Keratinocyte (primary cell): ENCODE measurements around the gene SLC25A39. TPM values are rescaled to one million over a fixed set of nuclear protein-coding genes. Genes with fewer than 3 reads are reported as not detected.

Experiments used
- DNase-seq: peaks from one replicate; pipeline ENCODE4 v3.0.0-alpha.2; 2011; ENCODE audit warnings: low read depth, missing footprints, low spot score
- FAIRE-seq: peaks from 2 replicates; lab custom pipeline; 2011; peaks lifted over from hg19 to GRCh38; lab: Jason Lieb, UNC
- H2AFZ ChIP-seq: 2 replicates; pipeline ENCODE4 v1.6.0; 2012; ENCODE audit warnings: low read length, control low read depth, inconsistent platforms; ENCODE audit not compliant: control insufficient read depth
- H3K27ac ChIP-seq: 2 replicates; pipeline ENCODE4 v1.5.1; 2011; ENCODE audit warnings: low read length; ENCODE audit not compliant: control insufficient read depth, insufficient read depth
- H3K27me3 ChIP-seq: 3 replicates; pipeline ENCODE4 v1.6.0; 2011; ENCODE audit warnings: low read length; ENCODE audit not compliant: control insufficient read depth, insufficient read depth; ENCODE audit errors: extremely low read depth
- H3K36me3 ChIP-seq, 2 experiments: 2 replicates in 1 of 2; 3 replicates in 1 of 2; pipeline ENCODE4 v1.5.1; 2011; ENCODE audit warnings: low read length in 2 of 2, mild to moderate bottlenecking in 1 of 2; ENCODE audit not compliant: control insufficient read depth in 2 of 2, insufficient read depth in 2 of 2; ENCODE audit errors: extremely low read depth in 1 of 2
- H3K4me1 ChIP-seq: 3 replicates; pipeline ENCODE4 v1.5.1; 2011; ENCODE audit warnings: low read length; ENCODE audit not compliant: control insufficient read depth, insufficient read depth; ENCODE audit errors: extremely low read depth
- H3K4me2 ChIP-seq: 3 replicates; pipeline ENCODE4 v1.6.0; 2011; ENCODE audit warnings: low read depth, low read length; ENCODE audit not compliant: control insufficient read depth, insufficient read depth; ENCODE audit errors: extremely low read depth
- H3K4me3 ChIP-seq, 3 experiments: fragments of 200-600 bp in 1 of 3; sonication (generic) in 1 of 3; 2 replicates in 2 of 3; 3 replicates in 1 of 3; pipeline ENCODE4 v1.5.1; 2011 to 2016; ENCODE audit warnings: low read length in 3 of 3, mild to moderate bottlenecking in 3 of 3, control low read depth in 2 of 3, inconsistent platforms in 1 of 3, low read depth in 1 of 3, mixed read lengths in 1 of 3, mixed run types in 1 of 3, moderate library complexity in 1 of 3; ENCODE audit not compliant: control insufficient read depth in 2 of 3, insufficient read depth in 2 of 3; ENCODE audit errors: extremely low read depth in 1 of 3
- H3K79me2 ChIP-seq: 2 replicates; pipeline ENCODE4 v1.6.0; 2012; ENCODE audit warnings: low read length; ENCODE audit not compliant: control insufficient read depth, insufficient read depth
- H3K9ac ChIP-seq: 3 replicates; pipeline ENCODE4 v1.6.0; 2011; ENCODE audit warnings: low read length; ENCODE audit not compliant: control insufficient read depth, insufficient read depth; ENCODE audit errors: extremely low read depth
- H3K9me1 ChIP-seq: 3 replicates; pipeline ENCODE4 v1.6.0; 2011; ENCODE audit warnings: low read length; ENCODE audit not compliant: control insufficient read depth, insufficient read depth; ENCODE audit errors: extremely low read depth
- H3K9me3 ChIP-seq: 2 replicates; pipeline ENCODE4 v1.5.1; 2012; ENCODE audit warnings: low read depth, low read length; ENCODE audit not compliant: control insufficient read depth
- H4K20me1 ChIP-seq: 3 replicates; pipeline ENCODE4 v1.6.0; 2011; ENCODE audit warnings: low read length; ENCODE audit not compliant: control insufficient read depth, insufficient read depth; ENCODE audit errors: extremely low read depth
- EZH2 ChIP-seq: IDR thresholded peaks from one replicate; pipeline ENCODE4 v1.6.1; 2012; ENCODE audit warnings: inconsistent platforms, mild to moderate bottlenecking, low read length, moderate library complexity
- dilution Hi-C: fragments of 300-500 bp; cut with MboI; formaldehyde crosslinking; loops from one replicate; pipeline ENCODE4 v1.7.0; 2020; ENCODE audit warnings: low sequenced_read_pairs; ENCODE audit not compliant: extremely low pct_ligation_motif_present
- polyA plus RNA-seq, 5 experiments: library from polyadenylated mRNA; depleted of rRNA in 3 of 5; stranded (reverse) in 3 of 5; stranded (forward) in 1 of 5; unstranded in 1 of 5; fragments of >200 nt; gene quantifications; 1 replicate in 1 of 5; 2 replicates in 3 of 5; 3 replicates in 1 of 5; pipeline versions ENCODE4 v1.2.1 to v1.2.3, GENCODE V29; 2011 to 2012; ENCODE audit warnings: missing spikeins in 2 of 5, low read depth in 1 of 5, low replicate concordance in 1 of 5
- TF ChIP-seq, protein P1 (sequence below), 3 experiments: IDR thresholded peaks in 1 of 3; conservative IDR thresholded peaks in 1 of 3; optimal IDR thresholded peaks in 1 of 3; 2 replicates in 2 of 3; 3 replicates in 1 of 3; pipeline versions ENCODE3 to v1.5.1; 2011; ENCODE audit warnings: low read length in 3 of 3, mild to moderate bottlenecking in 3 of 3, moderate library complexity in 2 of 3, control low read depth in 1 of 3, inconsistent platforms in 1 of 3; ENCODE audit not compliant: insufficient read depth in 2 of 3; ENCODE audit errors: extremely low read depth in 1 of 3

SLC25A39 gene
- polyA plus RNA-seq, 1 donor (not counting 4 experiments of a cell fraction or from before 2014, with no cell fraction given): 108 TPM

DNA sequence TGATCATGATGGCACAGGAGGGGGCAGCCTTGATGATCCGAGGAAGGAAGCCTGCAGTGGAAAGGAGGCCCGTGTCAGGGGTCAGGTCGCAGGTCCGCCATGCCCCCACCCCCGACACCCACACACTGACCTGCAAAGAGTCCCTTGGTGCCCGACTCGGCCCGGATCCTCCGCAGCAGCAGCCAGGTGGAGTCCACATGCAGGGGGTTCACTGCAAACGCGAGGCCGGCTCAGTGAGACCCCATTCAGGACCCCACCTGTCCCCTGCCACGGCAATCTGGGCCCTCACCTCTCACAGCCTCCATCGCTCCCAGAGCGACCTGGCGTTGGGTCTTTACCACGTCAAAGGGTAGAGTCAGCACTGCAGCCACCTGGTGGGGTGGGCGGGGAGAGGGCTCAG lies 4.6 kb downstream of the SLC25A39 start:
- no peaks in the 10 kb centered on the region for H3K9me1 ChIP-seq
- no peak overlapping the region for H3K4me3 ChIP-seq
- FAIRE-seq (no peak), DNase-seq (no peak)
- peaks cover 17% of the 10 kb centered on the region for H3K79me2 ChIP-seq
- no peaks in the 10 kb centered on the region for H3K9me3 ChIP-seq
- peaks cover 16% of the 10 kb centered on the region for H3K27me3 ChIP-seq
- dilution Hi-C loops: no loop called here
- H3K9ac ChIP-seq: no peak overlapping the region
- H3K4me1 ChIP-seq: peaks cover 11% of the 10 kb centered on the region
- no peak overlapping the region for H3K4me2 ChIP-seq
- no peak overlapping the region for H3K27ac ChIP-seq
- no peak overlapping the region for H2AFZ ChIP-seq
- peaks cover 25 to 33% of the 10 kb centered on the region in 2 experiments for H3K36me3 ChIP-seq
- H4K20me1 ChIP-seq: peaks cover 2% of the 10 kb centered on the region
- TF ChIP-seq EZH2: no peak
- TF ChIP-seq, protein P1, sequence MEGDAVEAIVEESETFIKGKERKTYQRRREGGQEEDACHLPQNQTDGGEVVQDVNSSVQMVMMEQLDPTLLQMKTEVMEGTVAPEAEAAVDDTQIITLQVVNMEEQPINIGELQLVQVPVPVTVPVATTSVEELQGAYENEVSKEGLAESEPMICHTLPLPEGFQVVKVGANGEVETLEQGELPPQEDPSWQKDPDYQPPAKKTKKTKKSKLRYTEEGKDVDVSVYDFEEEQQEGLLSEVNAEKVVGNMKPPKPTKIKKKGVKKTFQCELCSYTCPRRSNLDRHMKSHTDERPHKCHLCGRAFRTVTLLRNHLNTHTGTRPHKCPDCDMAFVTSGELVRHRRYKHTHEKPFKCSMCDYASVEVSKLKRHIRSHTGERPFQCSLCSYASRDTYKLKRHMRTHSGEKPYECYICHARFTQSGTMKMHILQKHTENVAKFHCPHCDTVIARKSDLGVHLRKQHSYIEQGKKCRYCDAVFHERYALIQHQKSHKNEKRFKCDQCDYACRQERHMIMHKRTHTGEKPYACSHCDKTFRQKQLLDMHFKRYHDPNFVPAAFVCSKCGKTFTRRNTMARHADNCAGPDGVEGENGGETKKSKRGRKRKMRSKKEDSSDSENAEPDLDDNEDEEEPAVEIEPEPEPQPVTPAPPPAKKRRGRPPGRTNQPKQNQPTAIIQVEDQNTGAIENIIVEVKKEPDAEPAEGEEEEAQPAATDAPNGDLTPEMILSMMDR (optimal IDR thresholded peaks at IDR 0.05 in 1 of 3, IDR thresholded peaks at IDR 0.05 in 1 of 3, conservative IDR thresholded peaks at IDR 0.05 in 1 of 3; ENCODE audit: extremely low read depth in 1 of 3, insufficient read depth in 2 of 3, low read length in 3 of 3): no peak

- DNase-seq (no peak), FAIRE-seq (no peak)
- Histone ChIP-seq H3K27ac (no peak overlapping the region), H3K9me3 (no peaks in the 10 kb centered on the region), H3K27me3 (peaks cover 29% of the 10 kb centered on the region), H4K20me1 (peaks cover 2% of the 10 kb centered on the region), H3K36me3 (peaks cover 25 to 33% of the 10 kb centered on the region in 2 experiments), H3K4me3 (no peak overlapping the region), H3K9ac (no peak overlapping the region), H3K79me2 (peaks cover 5% of the 10 kb centered on the region), H3K4me1 (peaks cover 11% of the 10 kb centered on the region), H3K9me1 (no peaks in the 10 kb centered on the region), H3K4me2 (no peak overlapping the region), H2AFZ (no peak overlapping the region)
- TF ChIP-seq EZH2: no peak
- TF ChIP-seq, protein P1 (optimal IDR thresholded peaks at IDR 0.05 in 1 of 3, IDR thresholded peaks at IDR 0.05 in 1 of 3, conservative IDR thresholded peaks at IDR 0.05 in 1 of 3; ENCODE audit: extremely low read depth in 1 of 3, insufficient read depth in 2 of 3, low read length in 3 of 3): no peak
- dilution Hi-C loops: no loop called here
Measured at GRCh38 chr17:44318077-44318892, 6.3 kb downstream of the SLC25A39 start.
